Fibroblast of skin of scalp (primary cell): Measurements from ENCODE around the gene MED12L. TPM values are rescaled to one million over a fixed set of nuclear protein-coding genes. Genes with fewer than 3 reads are reported as not detected.
"Not testable (repeated sequence)": the region's sequence is repeated elsewhere in the genome, so short reads cannot be mapped to it uniquely, and the experiment has no call there.

Experiments used
- DNase-seq: peaks from one replicate; pipeline ENCODE4 v3.0.0-alpha.2; 2013
- polyA plus RNA-seq, 2 experiments: library from polyadenylated mRNA; unstranded; fragments of 120-200 nt; gene quantifications; one replicate each; pipeline ENCODE4 v1.2.1, GENCODE V29; 2013; ENCODE audit not compliant: insufficient read length in 2 of 2

Gene MED12L
- 0.46 TPM for polyA plus RNA-seq (2013, experiment 1 of 2; ENCODE audit: insufficient read length)
- 0.57 TPM for polyA plus RNA-seq (2013, experiment 2 of 2; ENCODE audit: insufficient read length)

- peak; percentile 78 for DNase-seq
Measured at GRCh38 chr3:151085227-151085888, at the start of gene MED12L. Gene MED12L (plus strand): TSS chr3:151085664. CDS start chr3:151086927, 1,263 bp downstream.

GRCh38 chr3:151037746-151038477 lies 47.6 kb upstream of the MED12L start:
- peak; percentile 97 for DNase-seq

GRCh38 chr3:151044706-151045105 lies 40.8 kb upstream of the MED12L start:
- DNase-seq, result peak; percentile 72

- DNase-seq, result peak; percentile 11
Measured at GRCh38 chr3:151047636-151048035, 37.8 kb upstream of the MED12L start.

GRCh38 chr3:151051533-151051932 lies 33.9 kb upstream of the MED12L start:
- DNase-seq, result no peak

GRCh38 chr3:151052346-151052745 lies 33.1 kb upstream of the MED12L start:
- DNase-seq, result no peak

- DNase-seq, result no peak
Measured at GRCh38 chr3:151052756-151053155, 32.7 kb upstream of the MED12L start.

- DNase-seq, result no peak
Measured at GRCh38 chr3:151058740-151059139, 26.7 kb upstream of the MED12L start.

- no peak for DNase-seq
Measured at GRCh38 chr3:151062611-151063010, 22.9 kb upstream of the MED12L start.

- no peak for DNase-seq
Measured at GRCh38 chr3:151067158-151067557, 18.3 kb upstream of the MED12L start.

- DNase-seq, result not testable (repeated sequence)
Measured at GRCh38 chr3:151072842-151073241, 12.6 kb upstream of the MED12L start.

GRCh38 chr3:151074256-151074655 lies 11.2 kb upstream of the MED12L start:
- DNase-seq, result no peak

- DNase-seq, result no peak
Measured at GRCh38 chr3:151075869-151076562, 9.4 kb upstream of the MED12L start.

GRCh38 chr3:151076626-151077025 lies 8.8 kb upstream of the MED12L start:
- no peak for DNase-seq

- DNase-seq, result not testable (repeated sequence)
Measured at GRCh38 chr3:151081082-151081481, 4.4 kb upstream of the MED12L start.

- no peak for DNase-seq
Measured at GRCh38 chr3:151082880-151083838, 2.3 kb upstream of the MED12L start.

GRCh38 chr3:151084893-151085226 lies 604 bp upstream of the MED12L start:
- DNase-seq, result no peak

GRCh38 chr3:151085889-151086483 lies 522 bp downstream of the MED12L start:
- DNase-seq, result no peak

GRCh38 chr3:151086484-151087456 lies 1.3 kb downstream of the MED12L start:
- peak; percentile 92 for DNase-seq

GRCh38 chr3:151087648-151088047 lies 2.2 kb downstream of the MED12L start:
- DNase-seq, result no peak
